ENCODE measurements around the gene CARD6.

CARD6 gene

DNA sequence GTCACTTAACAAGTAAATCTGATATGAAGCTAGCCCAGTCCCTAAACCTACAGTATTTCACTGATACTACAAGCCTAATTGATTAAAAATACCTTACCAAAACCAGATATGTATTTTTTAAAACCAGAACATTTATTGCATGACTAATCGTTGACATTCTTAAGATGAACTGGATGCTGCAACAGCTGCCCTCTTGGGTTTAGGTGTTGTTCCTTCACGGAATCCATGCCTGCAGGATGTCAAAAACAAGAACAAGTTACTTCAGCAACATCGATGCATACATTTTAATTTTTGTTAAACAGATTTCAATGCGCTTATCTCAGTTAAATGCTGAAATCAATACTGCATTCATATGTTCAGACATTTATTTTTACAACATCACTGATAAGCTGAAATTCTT lies 8.8 kb upstream of the CARD6 start:
- H3K79me2 ChIP-seq (ENCODE audit: insufficient read depth, low read length) = peaks cover 39% of the 10 kb centered on the region
- ATAC-seq (ENCODE audit: insufficient read depth, low read depth) (no peak), DNase-seq (no peak)
- H3K36me3 ChIP-seq (ENCODE audit: insufficient read depth, low read length) = peaks cover 65% of the 10 kb centered on the region
- H3K4me2 ChIP-seq (ENCODE audit: insufficient read depth, low read length) = 0 out of 2 replicates have a peak overlapping the region, but pooled peaks have one; percentile 8
- H3K9ac ChIP-seq (ENCODE audit: low read depth, low read length) = no peak overlapping the region
- no peak overlapping the region for H2AFZ ChIP-seq (ENCODE audit: low read depth, low read length)
- peaks cover 15% of the 10 kb centered on the region; the same call in 1 of the 2 replicates for H4K20me1 ChIP-seq (ENCODE audit: insufficient read depth, low read length)
- no peak overlapping the region for H3K4me3 ChIP-seq (ENCODE audit: low read depth in 1 of 2, low read length in 2 of 2)
- H3K27me3 ChIP-seq (ENCODE audit: insufficient read depth, low read length, poor library complexity) = no peaks in the 10 kb centered on the region
- no peak overlapping the region for H3K27ac ChIP-seq (ENCODE audit: low read length)
- no peaks in the 10 kb centered on the region for H3K9me3 ChIP-seq (ENCODE audit: insufficient read depth, low read length, severe bottlenecking)
- peaks cover 26% of the 10 kb centered on the region for H3K4me1 ChIP-seq (ENCODE audit: insufficient read depth, low read length)
- no peak for TF ChIP-seq EZH2 (IDR thresholded peaks at IDR 0.05; ENCODE audit: borderline replicate concordance, low read depth, low read length, severe bottlenecking)
- no peak for TF ChIP-seq CTCF (IDR thresholded peaks at IDR 0.05; ENCODE audit: borderline replicate concordance, extremely low read depth, low read length, poor library complexity, severe bottlenecking)

DNA sequence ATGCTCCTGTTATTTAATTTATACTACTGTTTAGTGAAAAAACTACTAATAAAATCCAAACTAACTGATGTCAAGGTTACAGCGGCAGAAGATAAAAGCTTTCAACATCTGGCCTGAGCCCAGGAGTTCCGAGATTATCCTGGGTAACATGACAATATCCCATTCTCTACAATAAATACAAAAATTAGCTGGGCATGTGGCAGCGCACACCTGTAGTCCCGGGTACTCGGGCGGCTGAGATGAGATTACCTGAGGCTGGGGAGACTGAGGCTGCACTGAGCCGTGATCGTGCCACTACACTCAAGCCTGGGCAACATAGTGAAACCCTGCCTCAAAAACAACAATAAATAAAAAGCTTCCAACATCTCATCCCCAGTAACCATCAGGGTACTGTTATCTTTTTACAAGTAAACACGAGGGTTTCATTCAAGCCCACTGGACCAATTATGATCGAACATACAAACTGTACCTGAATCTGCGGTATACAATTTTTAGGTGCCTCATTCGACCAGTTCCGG lies 7.4 kb upstream of the CARD6 start:
- Histone ChIP-seq H3K4me2 (ENCODE audit: insufficient read depth, low read length) (peak overlapping the region; percentile 66), H3K36me3 (ENCODE audit: insufficient read depth, low read length) (peaks cover 53% of the 10 kb centered on the region), H3K4me1 (ENCODE audit: insufficient read depth, low read length) (peaks cover 26% of the 10 kb centered on the region), H3K9me3 (ENCODE audit: insufficient read depth, low read length, severe bottlenecking) (no peaks in the 10 kb centered on the region), H4K20me1 (ENCODE audit: insufficient read depth, low read length) (peaks cover 15% of the 10 kb centered on the region; the same call in 1 of the 2 replicates), H2AFZ (ENCODE audit: low read depth, low read length) (no peak overlapping the region), H3K79me2 (ENCODE audit: insufficient read depth, low read length) (peaks cover 39% of the 10 kb centered on the region), H3K4me3 (ENCODE audit: low read depth in 1 of 2, low read length in 2 of 2) (peak overlapping the region; percentile 64 to 86; a peak in 3 of 4 replicates), H3K27ac (ENCODE audit: low read length) (peak overlapping the region; percentile 78), H3K9ac (ENCODE audit: low read depth, low read length) (peak overlapping the region; percentile 78), H3K27me3 (ENCODE audit: insufficient read depth, low read length, poor library complexity) (no peaks in the 10 kb centered on the region)
- TF ChIP-seq EZH2 (IDR thresholded peaks at IDR 0.05; ENCODE audit: borderline replicate concordance, low read depth, low read length, severe bottlenecking) (no peak), CTCF (IDR thresholded peaks at IDR 0.05; ENCODE audit: borderline replicate concordance, extremely low read depth, low read length, poor library complexity, severe bottlenecking) (no peak)
- ATAC-seq (ENCODE audit: insufficient read depth, low read depth) (no peak), DNase-seq (no peak)

DNA sequence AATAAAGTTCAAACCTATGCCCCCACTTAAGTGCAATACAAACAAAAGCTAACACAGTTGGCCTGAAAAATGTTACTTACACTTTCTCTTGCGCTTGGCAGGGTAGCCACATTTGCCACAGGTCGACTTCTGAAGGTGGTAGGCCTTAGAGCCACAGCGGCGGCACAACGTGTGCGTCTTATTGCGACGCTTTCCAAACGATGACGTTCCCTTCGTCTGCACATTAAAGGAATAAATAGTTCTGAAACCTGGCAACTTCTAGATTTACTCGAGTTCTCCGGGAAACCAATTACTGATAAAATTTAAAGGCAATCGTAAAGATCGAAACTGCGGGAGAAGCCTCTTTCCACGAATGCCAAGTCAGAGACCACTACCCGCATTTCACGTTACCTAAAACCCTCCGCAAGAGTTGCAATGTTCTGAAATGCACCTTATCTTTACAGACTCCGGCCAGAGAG lies 6.7 kb upstream of the CARD6 start:
- Histone ChIP-seq H3K36me3 (ENCODE audit: insufficient read depth, low read length) (peaks cover 47% of the 10 kb centered on the region), H3K4me3 (ENCODE audit: low read depth in 1 of 2, low read length in 2 of 2) (peak overlapping the region; percentile 64 to 86), H3K79me2 (ENCODE audit: insufficient read depth, low read length) (peaks cover 39% of the 10 kb centered on the region), H2AFZ (ENCODE audit: low read depth, low read length) (peak overlapping the region; percentile 85), H3K27me3 (ENCODE audit: insufficient read depth, low read length, poor library complexity) (no peaks in the 10 kb centered on the region), H3K4me1 (ENCODE audit: insufficient read depth, low read length) (peaks cover 26% of the 10 kb centered on the region), H4K20me1 (ENCODE audit: insufficient read depth, low read length) (peaks cover 15% of the 10 kb centered on the region; the same call in 1 of the 2 replicates), H3K27ac (ENCODE audit: low read length) (peak overlapping the region; percentile 78), H3K9me3 (ENCODE audit: insufficient read depth, low read length, severe bottlenecking) (no peaks in the 10 kb centered on the region), H3K4me2 (ENCODE audit: insufficient read depth, low read length) (peak overlapping the region; percentile 66), H3K9ac (ENCODE audit: low read depth, low read length) (peak overlapping the region; percentile 78)
- peak; percentile 31 for DNase-seq
- TF ChIP-seq CTCF (IDR thresholded peaks at IDR 0.05; ENCODE audit: borderline replicate concordance, extremely low read depth, low read length, poor library complexity, severe bottlenecking) (no peak), EZH2 (IDR thresholded peaks at IDR 0.05; ENCODE audit: borderline replicate concordance, low read depth, low read length, severe bottlenecking) (no peak)
- ATAC-seq (ENCODE audit: insufficient read depth, low read depth) = no peak
